Sigmoid colon (tissue), 4 donors: ENCODE results near the gene CLSTN2.

Experiments used
- CTCF ChIP-seq, 4 experiments: fragments of 450-650 bp in 3 of 4; fragments of 200-600 bp in 1 of 4; IDR thresholded peaks; one replicate each; pipeline ENCODE4 v1.5.1; 2016 to 2019; ENCODE audit warnings: antibody characterized with exemption in 4 of 4, mild to moderate bottlenecking in 3 of 4, moderate library complexity in 2 of 4
- POLR2AphosphoS5 ChIP-seq, 4 donors: sonication (generic); formaldehyde crosslinking; IDR thresholded peaks; one replicate each; pipeline ENCODE4 v1.6.1; 2017; ENCODE audit warnings: antibody characterized with exemption in 4 of 4

- TF ChIP-seq POLR2AphosphoS5 (IDR thresholded peaks at IDR 0.05) (no peak), CTCF (IDR thresholded peaks at IDR 0.05) (no peak)
These were observed 503.9 kb downstream of the CLSTN2 start for GRCh38 chr3:140438736-140439470.
